Epithelial cell of proximal tubule (primary cell): ENCODE measurements around the gene ISY1. TPM values are rescaled to one million over a fixed set of nuclear protein-coding genes. Genes with fewer than 3 reads are reported as not detected.
"Not testable (repeated sequence)": the region's sequence is repeated elsewhere in the genome, so short reads cannot be mapped to it uniquely, and the experiment has no call there.

Experiments
- DNase-seq: peaks from one replicate; pipeline ENCODE4 v3.0.0-alpha.2; 2011; ENCODE audit warnings: low read depth
- H3K4me3 ChIP-seq: 2 replicates; pipeline ENCODE4 v1.5.1; 2011; ENCODE audit warnings: low read depth, mild to moderate bottlenecking, low read length
- total RNA-seq: library from RNA; depleted of rRNA; stranded (reverse); fragments of >200 nt; gene quantifications from 2 replicates; pipeline ENCODE4 v1.2.3, GENCODE V29; 2015
- TF ChIP-seq, protein P1 (sequence below): conservative IDR thresholded peaks from 2 replicates; pipeline ENCODE4 v1.5.1; 2012; ENCODE audit warnings: low read depth, mild to moderate bottlenecking, low read length

The ISY1 gene
- total RNA-seq, 1 donor from 2014 or later, result 7.8 TPM

DNA sequence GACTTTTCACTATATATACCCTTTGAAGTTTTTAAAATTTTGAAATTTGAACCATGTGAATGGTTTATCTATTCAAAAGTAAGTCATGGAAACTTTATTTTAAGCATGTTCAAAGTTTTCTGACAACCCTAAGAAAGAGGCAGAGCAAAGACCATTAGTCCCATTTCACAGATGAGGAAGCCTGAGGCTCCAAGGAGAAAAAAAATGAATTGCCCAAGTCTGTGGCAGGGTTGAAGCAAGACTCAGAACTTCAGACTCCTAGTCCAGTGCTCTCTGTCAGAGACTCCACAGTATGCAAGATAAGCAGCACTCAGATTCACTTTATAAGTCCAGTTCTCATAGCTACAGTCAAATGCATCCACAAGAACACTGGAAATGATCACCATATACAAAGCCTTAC, 43.7 kb downstream of the ISY1 start:
- TF ChIP-seq, protein P1, sequence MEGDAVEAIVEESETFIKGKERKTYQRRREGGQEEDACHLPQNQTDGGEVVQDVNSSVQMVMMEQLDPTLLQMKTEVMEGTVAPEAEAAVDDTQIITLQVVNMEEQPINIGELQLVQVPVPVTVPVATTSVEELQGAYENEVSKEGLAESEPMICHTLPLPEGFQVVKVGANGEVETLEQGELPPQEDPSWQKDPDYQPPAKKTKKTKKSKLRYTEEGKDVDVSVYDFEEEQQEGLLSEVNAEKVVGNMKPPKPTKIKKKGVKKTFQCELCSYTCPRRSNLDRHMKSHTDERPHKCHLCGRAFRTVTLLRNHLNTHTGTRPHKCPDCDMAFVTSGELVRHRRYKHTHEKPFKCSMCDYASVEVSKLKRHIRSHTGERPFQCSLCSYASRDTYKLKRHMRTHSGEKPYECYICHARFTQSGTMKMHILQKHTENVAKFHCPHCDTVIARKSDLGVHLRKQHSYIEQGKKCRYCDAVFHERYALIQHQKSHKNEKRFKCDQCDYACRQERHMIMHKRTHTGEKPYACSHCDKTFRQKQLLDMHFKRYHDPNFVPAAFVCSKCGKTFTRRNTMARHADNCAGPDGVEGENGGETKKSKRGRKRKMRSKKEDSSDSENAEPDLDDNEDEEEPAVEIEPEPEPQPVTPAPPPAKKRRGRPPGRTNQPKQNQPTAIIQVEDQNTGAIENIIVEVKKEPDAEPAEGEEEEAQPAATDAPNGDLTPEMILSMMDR, result no peak
- DNase-seq, result no peak

DNA sequence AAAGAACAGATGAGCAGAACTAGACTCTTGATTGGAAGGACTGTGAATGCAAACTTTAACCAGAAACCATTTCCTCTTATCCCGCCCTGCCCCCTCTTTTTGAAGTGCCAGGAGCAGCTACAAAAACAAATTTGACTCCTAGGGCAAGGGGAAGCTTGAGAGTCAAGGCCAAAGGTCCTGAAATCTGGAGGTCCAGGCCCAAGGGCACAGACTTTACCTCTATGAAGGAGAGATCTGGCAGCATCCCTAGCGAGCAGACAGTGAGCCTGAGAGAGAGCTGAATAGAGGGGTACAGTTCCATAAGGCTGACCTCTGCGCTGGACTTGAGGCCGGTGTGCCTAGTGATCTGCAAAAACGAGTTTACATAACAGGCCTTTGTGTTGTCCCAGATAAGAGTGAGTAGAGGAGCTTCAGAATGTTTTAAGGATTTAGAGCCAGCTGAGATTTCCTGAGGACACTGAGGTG, 44.3 kb downstream of the ISY1 start:
- H3K4me3 ChIP-seq, result no peak overlapping the region
- no peak for DNase-seq
- TF ChIP-seq, protein P1, result no peak

More for the DNA sequence above, 43.7 kb downstream of the ISY1 start:
- H3K4me3 ChIP-seq, result no peak overlapping the region

DNA sequence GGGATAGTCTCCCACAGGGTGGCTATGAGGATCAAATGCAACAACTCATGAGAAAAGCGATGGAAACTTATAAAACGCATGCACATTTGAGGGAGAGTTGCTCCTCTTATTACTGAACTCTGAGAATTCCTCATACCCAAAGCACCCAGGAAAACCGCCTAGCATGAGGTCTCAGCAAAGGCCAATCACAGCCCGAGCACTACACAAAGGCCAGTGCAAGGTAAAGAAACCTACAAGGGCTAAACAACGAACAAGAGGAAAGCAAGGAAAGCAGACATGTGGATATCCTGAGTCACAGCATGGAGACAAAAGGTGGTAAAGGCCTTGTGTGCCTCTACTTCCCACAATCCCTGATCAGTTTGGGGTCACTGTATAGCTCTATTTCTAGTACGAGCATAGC, 46.4 kb downstream of the ISY1 start:
- TF ChIP-seq, protein P1, result no peak
- no peak for DNase-seq

DNA sequence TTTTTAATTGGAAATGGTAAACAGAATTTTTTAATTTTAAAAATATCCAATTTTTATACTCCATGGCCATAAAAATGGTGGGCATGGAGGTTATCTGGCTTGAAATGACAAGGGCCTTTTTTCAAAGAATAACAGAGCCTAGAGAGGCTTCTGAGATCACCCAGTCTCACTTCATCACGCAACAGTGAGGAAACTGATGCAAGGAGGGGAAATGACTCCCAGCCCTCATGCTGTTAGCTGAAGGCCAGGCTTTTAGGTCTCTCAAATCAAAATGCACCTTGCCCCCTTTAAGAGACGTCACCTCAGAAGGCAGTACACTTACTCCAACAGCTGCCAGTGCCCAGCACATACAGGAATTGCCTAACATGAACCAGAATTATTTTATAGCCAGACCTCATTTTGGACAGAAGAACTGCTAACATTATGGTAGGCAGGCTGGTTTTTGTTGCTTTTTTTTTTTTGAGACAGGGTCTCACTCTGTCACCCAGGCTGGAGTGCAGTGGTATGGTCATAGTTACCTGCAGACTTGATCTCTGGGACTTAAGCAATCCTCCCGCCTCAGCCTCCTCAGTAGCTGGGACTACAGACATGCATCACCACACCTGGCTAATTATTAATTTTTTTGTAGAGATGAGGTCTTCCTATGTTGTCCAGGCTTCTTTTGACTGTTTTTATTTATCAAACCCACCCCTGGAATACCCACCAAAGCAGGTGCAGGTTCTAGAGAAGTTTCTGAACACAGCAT, 48.4 kb downstream of the ISY1 start:
- no peak for DNase-seq
- TF ChIP-seq, protein P1, result no peak
- no peak overlapping the region for H3K4me3 ChIP-seq

More for the DNA sequence above, 46.4 kb downstream of the ISY1 start:
- H3K4me3 ChIP-seq, result no peak overlapping the region

DNA sequence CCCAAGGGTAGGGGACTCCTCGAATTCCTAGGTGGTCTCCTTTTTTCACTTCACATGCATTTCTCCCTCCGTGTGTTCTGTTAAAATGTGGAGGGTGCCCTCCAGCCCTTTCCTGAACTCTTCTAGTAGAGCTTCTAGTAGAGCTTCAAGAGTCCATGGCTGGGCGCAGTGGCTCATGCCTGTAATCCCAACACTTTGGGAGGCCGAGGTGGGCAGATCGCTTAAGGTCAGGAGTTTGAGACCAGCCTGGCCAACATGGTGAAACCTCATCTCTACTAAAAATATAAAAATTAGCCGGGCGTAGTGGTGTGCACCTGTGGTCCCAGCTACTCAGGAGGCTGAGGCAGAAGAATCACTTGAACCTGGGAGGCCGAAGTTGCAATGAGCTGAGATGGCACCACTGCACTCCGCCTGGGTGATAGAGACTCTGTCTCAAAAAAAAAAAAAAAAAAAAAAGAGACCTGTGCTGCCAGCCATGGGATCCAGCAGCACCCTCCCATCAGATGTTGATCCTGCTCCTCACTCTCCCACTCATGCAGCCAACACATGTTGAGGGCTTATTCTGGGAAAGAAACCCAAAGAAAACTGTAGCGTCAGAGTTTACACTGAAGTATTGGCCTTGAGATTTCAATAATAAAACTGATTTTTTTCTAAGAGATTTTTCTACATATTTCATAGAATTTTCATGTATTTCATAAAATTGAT, 49.6 kb downstream of the ISY1 start:
- not testable (repeated sequence) for DNase-seq, H3K4me3 ChIP-seq

DNA sequence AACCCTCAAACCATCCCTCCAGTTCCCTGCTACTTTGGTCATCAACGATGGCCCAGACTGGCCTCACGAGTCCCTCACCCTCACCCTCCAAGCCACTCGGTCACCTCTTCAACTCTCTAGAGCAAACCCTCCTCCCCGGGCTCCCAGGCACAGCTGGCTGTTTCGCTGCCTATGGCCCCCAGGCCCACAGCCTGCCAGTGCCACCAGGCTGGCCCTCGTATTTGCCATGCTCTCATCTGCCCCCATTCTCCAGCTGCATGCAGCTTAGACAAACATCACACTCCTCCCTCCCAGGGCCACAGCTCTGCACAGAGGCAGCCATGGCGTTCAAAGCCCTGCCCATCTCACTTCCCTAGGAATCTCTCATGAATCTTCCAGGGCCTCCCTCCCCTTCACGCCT, 53.1 kb downstream of the ISY1 start:
- TF ChIP-seq, protein P1, result no peak
- no peak for DNase-seq
- H3K4me3 ChIP-seq, result no peak overlapping the region

DNA sequence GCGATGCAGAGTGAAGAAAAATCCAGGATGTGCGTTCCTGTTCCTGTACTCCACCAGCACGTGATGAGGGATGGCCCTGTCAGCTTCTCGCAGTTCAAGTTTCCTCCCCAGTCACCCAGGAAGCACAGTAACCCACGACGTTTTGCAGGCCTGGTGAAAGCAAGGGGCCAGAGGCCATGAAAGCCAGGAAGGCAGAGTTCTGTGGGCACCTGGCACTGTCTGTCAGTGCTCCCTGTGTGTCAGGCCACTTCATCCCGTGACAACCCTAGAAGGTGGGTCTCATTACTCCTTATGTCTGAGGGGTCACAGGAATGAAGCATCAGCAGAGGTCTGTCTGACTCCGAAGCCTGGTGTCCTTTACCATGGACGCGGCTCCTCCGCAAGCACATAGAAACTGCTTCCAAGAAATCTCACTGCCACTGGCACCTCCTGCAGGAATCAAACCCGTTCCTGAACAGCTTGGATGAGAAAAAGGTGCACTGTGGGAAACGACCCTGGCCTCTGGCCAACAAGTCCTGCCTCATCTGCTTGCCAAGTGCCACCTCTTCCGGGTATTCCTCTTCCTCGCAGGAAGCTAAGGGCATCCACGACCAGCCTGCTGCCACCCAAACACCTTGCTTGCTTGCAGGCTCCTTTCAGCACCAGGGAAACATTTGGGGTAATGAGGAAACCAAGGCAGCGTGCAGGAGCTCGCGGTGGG, 53.8 kb downstream of the ISY1 start:
- no peak overlapping the region for H3K4me3 ChIP-seq
- DNase-seq, result no peak
- TF ChIP-seq, protein P1, result no peak
